GM18511 (cell line): ENCODE data around the gene GAD1.

Experiments used
- ATAC-seq: cut with Tn5 transposase; IDR thresholded peaks from one replicate; pipeline ENCODE4 v1.9.1; 2021; ENCODE audit warnings: mild to moderate bottlenecking, moderate library complexity; ENCODE audit not compliant: unreplicated experiment

The GAD1 gene

GRCh38 chr2:170840717-170841210 lies 24.1 kb downstream of the GAD1 start:
- ATAC-seq, result no peak

GRCh38 chr2:170842785-170843184 lies 26.1 kb downstream of the GAD1 start:
- no peak for ATAC-seq

- no peak for ATAC-seq
Observed at GRCh38 chr2:170843656-170844055, 27.0 kb downstream of the GAD1 start.

- no peak for ATAC-seq
Observed at GRCh38 chr2:170845343-170845742, 28.7 kb downstream of the GAD1 start.

GRCh38 chr2:170846314-170846713 lies 29.6 kb downstream of the GAD1 start:
- ATAC-seq, result no peak

- no peak for ATAC-seq
Observed at GRCh38 chr2:170847716-170848115, 31.0 kb downstream of the GAD1 start.

- no peak for ATAC-seq
Observed at GRCh38 chr2:170848587-170848986, 31.9 kb downstream of the GAD1 start.

GRCh38 chr2:170850251-170850650 lies 33.6 kb downstream of the GAD1 start:
- no peak for ATAC-seq

GRCh38 chr2:170851635-170852034 lies 34.9 kb downstream of the GAD1 start:
- no peak for ATAC-seq

GRCh38 chr2:170856066-170856465 lies 39.4 kb downstream of the GAD1 start:
- ATAC-seq, result no peak

GRCh38 chr2:170862286-170862902 lies 45.7 kb downstream of the GAD1 start:
- ATAC-seq, result no peak

GRCh38 chr2:170863087-170863486 lies 46.4 kb downstream of the GAD1 start:
- no peak for ATAC-seq

- no peak for ATAC-seq
Observed at GRCh38 chr2:170869036-170869435, 52.3 kb downstream of the GAD1 start.

GRCh38 chr2:170869461-170869860 lies 52.8 kb downstream of the GAD1 start:
- ATAC-seq, result no peak

- ATAC-seq, result peak; percentile 97
Observed at GRCh38 chr2:170873035-170873692, 56.5 kb downstream of the GAD1 start.

- ATAC-seq, result no peak
Observed at GRCh38 chr2:170878066-170878465, 61.4 kb downstream of the GAD1 start.

GRCh38 chr2:170878505-170878904 lies 61.8 kb downstream of the GAD1 start:
- ATAC-seq, result no peak

- ATAC-seq, result no peak
Observed at GRCh38 chr2:170881840-170882239, 65.2 kb downstream of the GAD1 start.

- no peak for ATAC-seq
Observed at GRCh38 chr2:170882758-170883157, 66.1 kb downstream of the GAD1 start.

GRCh38 chr2:170883683-170884082 lies 67.0 kb downstream of the GAD1 start:
- no peak for ATAC-seq

- ATAC-seq, result no peak
Observed at GRCh38 chr2:170885130-170885791, 68.6 kb downstream of the GAD1 start.

GRCh38 chr2:170886386-170886785 lies 69.7 kb downstream of the GAD1 start:
- no peak for ATAC-seq
